ENCODE results near the gene RFTN1.

RFTN1 gene, protein sequence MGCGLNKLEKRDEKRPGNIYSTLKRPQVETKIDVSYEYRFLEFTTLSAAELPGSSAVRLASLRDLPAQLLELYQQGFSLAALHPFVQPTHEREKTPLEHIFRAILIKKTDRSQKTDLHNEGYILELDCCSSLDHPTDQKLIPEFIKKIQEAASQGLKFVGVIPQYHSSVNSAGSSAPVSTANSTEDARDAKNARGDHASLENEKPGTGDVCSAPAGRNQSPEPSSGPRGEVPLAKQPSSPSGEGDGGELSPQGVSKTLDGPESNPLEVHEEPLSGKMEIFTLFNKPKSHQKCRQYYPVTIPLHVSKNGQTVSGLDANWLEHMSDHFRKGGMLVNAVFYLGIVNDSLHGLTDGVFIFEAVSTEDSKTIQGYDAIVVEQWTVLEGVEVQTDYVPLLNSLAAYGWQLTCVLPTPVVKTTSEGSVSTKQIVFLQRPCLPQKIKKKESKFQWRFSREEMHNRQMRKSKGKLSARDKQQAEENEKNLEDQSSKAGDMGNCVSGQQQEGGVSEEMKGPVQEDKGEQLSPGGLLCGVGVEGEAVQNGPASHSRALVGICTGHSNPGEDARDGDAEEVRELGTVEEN

DNA sequence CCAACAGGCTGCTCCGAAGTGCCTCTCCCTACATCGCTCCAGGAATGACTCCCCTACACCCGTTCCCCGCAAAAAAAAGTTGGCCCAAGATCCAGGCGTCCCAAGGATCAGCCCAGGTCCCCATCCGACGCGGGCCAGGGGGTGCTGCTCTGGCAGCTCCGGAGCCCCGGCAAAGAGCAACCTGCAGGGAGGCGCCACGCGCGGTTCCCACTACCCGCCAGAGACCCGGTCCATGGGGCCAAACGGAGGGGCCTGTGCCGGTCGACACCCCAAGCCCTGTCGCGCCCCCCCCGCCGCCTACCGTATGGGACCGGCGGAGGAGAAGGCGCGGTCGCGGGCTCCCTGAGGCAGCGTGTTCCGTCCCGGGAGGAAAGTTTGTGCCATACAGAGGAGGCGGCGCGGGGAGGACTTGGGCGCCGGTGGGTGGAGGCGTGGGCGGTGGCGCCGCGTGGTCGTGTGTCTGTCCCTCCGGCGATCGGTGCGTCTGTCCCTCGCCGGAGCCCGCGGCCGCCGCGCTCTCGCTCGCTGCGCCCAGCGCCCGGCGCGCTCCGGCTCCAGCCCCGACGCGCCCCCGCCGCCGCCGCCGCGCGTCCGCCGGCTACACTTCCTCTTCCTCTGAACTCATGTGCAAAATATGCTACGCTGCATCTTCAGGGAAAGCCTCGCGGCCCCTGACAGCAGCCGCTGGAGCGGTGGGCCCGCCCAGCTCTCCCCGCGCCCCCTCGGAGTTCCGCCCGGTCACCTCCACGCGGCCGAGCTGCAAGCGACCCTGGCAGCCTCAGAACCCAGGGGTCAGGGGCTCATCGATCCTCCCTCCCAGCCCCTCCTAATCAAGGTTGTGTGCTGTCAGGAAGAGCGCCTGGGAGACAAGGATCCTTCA, at the start of gene RFTN1:
TSS of gene RFTN1 (minus strand) at position 559 of the 880 bp plus-strand sequence. CDS start 19,830 bp downstream, outside the sequence.
- no peak for DNase-seq

DNA sequence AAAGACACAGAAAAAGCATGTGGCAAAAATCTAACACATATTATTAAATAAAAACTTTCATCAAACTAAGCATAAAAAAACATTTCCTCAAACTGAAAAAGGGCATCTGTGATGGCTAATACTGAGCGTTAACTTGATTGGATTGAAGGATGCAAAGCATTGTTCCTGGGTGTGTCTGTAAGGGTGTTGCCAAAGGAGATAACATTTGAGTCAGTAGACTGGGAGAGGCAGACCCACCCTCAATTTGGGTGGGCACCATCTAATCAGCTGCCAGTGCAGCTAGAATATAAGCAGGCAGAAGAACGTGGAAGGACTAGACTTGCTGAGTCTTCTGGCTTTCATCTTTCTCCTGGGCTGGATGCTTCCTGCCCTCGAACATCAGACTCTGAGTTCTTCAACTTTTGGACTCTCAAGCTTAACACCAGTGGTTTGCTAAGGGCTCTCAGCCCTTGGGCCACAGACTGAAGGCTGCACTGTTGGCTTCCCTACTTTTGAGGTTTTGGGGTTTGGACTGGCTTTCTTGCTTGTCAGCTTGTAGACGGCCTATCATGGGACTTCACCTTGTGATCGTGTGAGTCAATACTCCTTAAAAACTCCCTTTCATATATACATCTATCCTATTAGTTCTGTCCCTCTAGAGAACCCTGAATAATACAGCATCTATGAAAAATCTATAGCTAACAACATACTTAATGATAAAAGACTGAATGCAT, 46.3 kb upstream of the RFTN1 start:
- no peak for DNase-seq

DNA sequence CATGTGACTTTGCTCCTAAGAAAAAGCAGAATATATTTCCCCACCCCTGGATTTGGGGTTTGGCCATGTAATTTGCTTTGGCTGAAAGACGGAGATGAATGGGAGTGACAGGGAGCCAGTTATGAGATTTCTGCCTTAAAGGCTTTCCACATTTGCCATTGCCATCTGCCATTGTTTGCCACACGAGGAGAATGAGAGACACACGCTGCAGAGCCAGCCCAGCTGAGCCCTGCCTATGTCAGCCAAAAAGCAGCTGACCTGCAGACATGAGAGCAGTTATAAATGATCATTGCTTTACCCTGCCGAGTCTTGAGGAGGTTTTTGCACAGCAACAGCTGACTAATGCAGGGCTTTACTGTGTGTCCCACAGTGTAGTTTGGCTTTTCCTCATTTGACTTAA, 40.6 kb upstream of the RFTN1 start:
- no peak for DNase-seq

DNA sequence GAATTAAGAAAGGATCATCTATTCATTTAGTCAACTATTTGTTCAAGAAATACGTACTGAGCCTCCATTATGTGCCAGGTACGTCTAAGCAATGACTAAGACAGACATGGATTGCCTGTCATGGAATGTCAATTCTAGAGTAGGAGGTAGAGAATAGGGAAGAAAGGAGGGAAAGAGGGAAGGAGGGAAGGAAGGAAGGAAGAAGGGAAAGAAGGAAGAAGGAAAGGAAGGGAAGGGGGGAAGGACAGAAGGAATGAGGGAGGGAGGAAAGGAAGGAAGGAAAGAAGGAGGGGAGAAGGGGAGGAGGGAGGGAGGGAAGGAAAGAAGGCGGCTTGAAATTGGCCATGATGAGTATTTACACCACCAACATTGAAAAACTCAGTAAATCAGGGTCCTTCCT, 39.3 kb upstream of the RFTN1 start:
- DNase-seq, result no peak

DNA sequence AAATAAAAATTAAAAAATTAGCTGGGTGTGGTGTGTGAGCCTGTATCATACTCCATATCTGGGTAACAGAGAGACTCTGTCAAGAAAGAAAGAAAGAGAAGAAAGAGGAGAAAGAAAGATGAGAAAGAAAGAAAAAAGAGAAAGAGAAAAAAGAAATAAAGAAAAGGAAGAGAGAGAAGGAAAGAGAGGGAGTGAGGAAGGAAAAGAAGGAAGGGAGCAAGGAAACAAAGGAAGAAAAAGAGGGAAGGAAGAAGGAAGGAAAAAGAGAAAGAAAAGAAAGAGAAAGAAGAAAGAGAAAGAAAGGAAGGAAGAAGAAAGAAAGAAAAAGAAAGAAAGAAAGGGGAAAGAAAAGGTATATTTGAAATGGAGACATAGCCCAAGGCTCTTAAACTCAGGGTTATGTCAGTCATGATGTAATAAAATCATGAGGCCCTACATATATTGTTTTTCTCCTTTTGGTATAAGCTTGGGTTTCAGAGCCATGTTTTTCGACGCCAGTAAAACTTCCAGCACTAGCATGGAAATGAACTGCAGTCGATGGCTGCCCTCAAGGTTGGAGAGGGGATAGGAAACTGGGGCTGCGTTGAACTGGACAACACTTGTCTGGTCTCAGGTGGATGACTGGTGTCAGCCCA, 38.0 kb upstream of the RFTN1 start:
- DNase-seq, result no peak

DNA sequence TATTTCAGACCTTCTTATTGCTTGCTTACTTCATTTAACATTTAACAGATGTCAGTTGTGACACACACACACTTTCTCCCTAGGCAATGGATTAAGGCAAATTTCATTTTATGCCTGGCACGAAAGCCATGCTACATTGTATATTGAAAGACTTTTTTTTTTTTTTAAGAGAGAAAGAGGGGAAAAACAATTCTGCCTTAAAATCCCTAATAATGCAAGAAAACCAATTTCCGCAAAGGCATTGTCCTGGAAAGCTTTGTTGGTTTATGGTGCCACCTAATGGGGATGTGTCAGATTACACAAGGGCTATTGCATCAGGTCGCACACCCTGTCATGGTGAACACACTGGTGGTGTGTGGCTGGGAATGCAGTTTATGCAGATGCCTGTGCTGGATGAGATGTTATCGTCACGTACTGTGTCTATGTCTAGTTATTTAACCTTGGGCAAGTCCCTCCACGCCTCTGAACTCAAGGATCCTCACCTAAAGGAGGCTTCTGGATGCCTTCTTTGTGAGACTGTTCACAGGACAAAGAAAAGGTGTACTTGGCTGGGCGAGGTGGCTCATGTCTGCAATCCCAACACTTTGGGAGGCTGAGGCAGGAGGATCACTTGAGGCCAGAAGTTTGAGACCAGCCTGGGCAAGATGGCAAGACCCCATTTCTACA, 37.3 kb upstream of the RFTN1 start:
- peak; percentile 35 for DNase-seq

DNA sequence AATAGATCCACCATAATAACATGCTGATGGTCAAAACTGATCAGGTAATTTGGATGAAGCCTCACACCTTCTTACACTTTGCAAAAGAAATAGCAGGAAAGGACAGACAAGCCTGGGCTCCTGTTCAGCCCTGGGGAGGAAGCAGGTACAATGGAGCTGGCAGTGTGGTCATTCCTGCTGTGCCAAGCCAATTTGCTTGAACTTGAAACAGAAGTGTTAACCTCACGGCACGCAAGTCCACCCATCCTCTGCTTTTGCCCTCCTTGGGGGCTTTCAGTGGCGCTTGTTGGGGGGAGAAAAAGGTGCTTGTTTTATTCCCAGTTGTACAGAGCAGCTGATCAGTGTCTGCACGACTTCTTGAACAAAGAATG, 36.8 kb upstream of the RFTN1 start:
- DNase-seq, result no peak

DNA sequence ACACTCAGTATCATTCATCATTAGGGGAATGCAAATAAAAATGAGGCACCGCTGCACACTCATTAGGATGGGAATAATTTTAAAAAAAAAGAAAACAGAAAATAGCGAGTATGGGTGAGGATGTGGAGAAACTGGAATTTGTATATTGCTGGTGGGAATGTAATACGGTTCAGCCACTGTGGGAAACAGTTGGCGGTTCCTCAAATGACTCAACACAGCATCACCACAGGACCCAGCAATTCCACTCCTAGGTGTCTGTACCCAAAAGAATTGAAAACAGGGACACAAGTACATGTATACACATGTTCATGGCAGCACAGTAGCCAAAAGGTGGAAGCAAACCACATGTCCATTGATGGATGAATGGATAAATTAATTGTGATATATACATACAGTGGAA, 35.2 kb upstream of the RFTN1 start:
- DNase-seq, result no peak

DNA sequence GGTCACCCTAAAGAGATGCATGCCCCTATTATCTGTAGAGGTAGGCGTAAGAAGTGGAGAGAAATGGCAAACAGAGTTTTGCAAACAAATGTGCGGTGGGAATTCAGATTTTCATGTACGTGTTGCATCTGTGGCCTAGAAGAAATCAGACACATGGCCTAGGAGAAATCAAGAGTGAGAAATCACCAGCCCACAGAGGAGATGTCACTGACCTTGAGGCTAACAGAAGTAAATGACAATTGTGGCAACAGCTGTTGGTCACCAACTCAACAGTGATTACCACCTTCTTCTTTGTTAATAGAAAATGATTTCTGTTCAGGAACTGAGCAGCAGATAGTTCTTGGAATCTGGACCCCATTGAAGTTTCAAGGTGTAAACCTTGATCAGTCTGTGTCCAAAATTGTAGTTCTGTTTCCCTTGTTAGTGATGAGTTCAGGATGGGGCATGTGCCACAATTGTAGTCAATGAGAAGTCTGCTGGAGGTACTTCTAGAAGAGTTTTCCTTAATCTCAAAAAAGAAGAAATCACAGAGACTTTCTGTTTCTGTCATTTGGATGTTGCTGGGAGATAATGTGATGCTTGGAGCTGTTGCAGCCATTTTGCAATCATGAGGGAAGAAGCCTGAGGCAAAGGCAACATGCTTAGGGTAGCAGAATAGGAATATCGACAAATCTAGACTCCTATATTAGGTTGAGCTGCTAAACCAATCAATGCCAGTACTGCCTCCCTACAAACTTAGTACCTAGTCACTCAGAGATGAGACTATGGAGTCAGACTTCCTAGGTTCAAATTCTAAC, 34.3 kb upstream of the RFTN1 start:
- no peak for DNase-seq

DNA sequence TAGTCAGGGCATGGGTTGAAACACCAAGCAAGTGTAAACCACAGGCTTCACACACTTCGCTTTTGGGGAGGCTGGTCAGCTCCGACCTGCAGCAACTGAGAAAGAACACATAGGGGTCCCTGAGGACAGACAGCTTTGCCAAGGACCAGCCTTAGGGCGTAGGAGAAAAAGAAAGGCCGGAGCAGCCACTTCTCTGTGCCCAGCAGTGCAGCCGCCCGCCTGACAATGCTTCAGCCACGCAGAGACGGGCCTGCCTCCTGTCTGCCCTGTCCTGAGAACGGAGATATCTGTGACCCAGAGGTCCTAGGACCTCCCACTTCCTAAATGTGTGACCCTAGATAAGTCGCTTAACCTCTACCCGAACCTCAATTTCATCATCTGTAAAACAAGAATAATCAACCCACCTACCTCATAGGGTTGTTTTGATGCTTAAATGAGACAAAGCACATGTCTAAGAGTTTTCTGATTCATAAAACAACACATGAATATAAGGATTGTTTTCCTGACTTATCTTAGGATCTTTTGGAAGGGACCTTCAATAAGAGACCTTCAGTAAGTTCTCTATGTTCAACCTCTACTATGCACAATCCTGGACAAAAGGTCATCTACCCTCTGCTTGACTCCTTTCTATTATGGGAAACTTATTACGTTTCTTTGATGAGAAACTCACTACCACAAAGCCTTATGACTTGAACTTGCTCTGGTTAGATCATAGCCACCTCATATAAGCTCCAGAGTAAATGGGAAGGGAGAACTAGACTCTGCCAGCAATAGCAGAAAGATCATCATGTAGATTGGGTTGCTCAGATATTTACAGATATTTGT, 32.9 kb upstream of the RFTN1 start:
- no peak for DNase-seq

DNA sequence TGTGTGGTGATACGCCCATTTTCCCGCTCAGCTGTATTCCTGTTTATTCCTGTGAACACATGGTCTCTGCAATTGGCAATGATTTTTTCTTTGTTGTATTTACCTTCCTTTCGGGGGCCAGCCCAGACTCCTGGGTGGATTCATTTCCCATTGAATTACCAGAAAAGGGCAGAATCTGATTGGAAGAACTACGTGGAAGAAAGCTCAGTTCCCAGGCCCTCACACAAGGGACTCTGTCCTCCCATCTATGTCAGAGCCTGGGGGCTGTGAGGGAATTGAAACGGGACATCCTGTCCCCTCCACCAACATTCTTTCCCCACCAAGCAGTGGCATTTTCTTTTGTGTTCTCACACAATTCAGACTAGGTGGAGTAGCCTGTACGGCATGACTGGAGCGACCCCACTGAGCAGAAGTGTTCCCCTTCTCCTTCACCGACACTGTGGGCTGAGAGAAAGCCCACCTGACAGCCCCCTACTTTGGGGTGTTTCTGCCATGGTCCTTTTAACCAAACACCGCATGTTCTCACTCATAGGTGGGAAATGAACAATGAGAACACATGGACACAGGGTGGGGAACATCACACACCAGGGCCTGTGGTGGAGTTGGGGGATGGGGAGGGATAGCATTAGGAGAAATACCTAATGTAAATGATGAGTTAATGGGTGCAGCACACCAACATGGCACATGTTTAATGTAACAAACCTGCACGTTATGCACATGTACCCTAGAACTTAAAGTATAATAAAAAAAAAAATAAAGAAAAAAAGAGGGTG, 32.1 kb upstream of the RFTN1 start:
- no peak for DNase-seq

DNA sequence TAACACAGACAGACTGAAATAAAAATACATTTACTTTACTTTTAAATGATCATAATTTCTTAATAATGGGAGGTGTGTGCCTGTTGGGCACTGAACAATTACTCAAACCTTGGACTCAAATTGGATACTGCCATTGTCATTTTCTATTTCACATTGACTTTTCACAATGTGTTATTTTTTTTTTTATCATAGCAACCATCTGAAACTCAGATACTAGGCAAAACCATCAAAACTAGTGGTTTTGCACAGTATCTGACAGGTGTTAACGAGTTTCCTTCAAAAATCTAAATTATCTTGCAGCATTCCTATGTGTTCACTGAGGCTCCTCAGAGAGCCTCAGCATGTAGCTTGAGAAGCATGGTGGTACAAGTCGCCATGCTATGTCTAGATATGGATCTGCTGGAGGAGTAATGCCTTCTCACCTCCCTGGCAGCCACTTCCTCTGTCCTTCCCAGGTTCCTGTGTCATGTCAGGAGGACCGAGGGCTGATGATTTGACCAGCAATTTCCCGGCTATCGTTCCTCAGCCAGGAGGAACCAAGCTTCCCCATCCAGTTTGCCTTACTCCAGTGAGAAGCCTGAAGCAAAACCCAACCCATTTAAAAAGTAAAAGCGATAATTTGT, 29.9 kb upstream of the RFTN1 start:
- DNase-seq, result no peak

DNA sequence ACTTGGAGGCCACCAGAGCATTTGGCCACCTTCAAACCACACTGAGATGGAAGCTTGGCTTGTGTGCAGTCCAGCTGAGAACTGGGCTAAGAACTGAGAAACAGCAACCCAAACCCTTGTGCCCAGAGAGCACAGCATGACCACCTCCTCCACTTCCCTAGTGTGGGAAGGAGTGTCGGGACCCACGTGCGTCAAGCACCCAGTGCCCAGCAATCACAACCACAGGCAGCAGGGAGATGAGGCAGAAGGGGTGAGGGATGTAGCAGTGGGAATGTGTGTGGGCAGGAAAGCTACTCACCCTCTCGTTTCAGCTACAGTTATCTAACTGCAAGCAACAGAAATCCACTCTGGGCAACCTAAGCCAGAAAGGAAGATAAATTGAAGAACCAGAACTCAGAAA, 25.0 kb upstream of the RFTN1 start:
- no peak for DNase-seq

DNA sequence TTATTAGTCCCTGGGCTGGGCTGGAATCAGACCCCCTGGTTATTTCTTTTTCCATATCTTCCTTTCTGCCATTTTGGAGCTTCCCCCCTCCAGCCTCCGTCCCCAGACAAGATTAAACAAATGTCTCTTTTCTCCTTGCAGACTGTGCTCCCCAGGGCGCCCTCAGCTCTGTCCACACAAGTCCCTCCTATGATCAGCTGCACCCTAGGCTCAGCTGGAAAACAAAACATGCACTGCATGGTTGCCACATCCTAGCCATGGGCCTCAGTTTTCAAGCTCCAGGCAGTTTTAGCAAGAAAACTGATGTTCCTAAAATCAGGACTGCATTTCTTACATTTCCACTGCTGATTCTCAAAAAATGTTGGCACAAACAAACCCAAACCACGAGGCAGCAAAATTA, 23.5 kb upstream of the RFTN1 start:
- DNase-seq, result no peak

DNA sequence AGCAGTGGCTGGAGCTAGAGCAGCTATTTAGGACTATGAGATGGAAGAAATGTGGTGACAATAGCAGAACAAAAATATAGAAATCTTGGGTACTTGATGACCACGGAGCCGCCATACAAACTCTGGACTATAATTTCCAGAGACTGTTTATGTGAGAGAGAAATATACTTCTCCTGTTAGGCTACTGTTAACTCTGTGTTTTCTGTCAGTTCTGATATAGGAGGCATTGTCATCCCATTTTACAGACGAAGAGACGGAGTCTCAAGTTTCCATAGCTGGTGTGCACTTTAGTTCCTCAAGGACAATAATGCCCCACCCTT, 22.8 kb upstream of the RFTN1 start:
- DNase-seq, result no peak

DNA sequence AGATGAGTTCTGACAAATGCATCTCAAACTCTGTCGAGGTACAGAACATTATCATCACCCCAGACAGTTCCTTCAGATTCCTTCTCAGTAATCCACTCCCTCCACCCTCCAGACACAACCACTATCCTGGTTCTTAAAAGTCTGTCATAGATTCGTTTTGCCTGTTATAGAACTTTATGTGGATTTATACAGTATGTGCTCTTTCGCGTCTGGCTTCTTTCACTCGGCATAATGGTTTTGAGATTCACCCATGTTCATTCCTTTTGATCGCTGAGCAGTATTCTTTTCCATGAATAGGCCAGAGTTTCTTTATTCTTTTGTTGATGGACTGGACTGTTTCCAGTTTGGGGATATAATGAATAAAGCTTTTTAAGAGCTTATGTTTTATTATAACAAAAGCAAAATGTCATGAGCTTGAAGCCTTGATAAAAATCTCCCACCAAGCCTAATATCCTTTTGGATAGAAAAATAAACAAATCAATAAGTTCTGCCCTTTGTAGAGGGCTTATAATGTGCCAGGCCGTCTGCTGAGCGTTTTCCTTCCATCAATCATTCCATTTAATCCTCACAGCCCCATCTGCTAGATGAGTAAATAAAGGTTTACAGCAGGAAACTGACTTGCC, 21.3 kb upstream of the RFTN1 start:
- no peak for DNase-seq

DNA sequence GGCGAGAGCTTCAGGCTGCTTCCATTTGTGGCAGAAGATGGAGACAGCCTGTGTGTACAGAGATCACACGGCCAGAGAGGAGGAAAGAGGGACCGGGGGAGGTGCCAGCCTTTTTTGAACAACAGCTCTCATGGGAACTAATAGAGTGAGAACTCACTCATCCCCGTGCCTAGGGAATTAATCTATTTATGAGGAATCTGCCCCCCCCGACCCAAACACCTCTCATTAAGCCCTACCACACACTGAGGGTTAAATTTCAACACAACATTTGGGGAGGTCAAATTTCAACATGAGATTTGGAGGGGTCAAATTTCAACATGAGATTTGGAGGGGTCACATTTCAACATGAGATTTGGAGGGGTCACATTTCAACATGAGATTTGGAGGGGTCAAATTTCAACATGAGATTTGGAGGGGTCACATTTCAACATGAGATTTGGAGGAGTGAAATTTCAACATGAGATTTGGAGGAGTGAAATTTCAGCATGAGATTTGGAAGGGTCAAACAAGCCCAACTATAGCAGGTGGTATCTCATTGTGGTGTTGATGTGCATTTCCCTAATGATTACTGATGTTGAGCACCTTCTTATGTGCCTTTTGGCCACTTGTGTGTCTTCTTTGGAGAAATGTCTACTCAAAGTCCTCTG, 20.6 kb upstream of the RFTN1 start:
- no peak for DNase-seq

DNA sequence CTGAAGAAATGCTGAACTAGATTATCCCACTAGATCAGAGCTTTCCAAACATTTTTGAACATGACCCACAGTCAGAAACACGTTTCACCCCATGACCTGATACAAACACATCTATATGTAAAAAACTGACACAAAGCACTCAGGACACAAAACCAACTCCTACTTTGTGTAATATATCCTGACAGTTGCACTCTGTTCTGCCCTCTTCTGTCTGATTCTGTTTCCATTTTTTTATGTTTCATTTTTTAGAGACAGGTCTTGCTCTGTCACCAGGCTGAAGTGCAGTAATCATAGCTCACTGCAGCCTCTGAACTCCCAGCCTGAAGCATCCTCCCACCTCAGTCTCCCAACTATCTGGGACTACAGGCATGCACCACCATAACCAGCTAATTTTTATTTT, 15.8 kb upstream of the RFTN1 start:
- no peak for DNase-seq
